Astrocyte (in vitro differentiated cells and primary cell): ENCODE results near the gene PRKX. TPM values are rescaled to one million over a fixed set of nuclear protein-coding genes. Genes with fewer than 3 reads are reported as not detected.
"Not testable (repeated sequence)": the region's sequence is repeated elsewhere in the genome, so short reads cannot be mapped to it uniquely, and the experiment has no call there.

Experiments
- DNase-seq: peaks from one replicate; pipeline ENCODE4 v3.0.0-alpha.2; 2010; ENCODE audit warnings: low read depth
- FAIRE-seq: peaks from 2 replicates; lab custom pipeline; 2011; peaks lifted over from hg19 to GRCh38; lab: Jason Lieb, UNC
- H2AFZ ChIP-seq: 2 replicates; pipeline ENCODE4 v1.6.0; 2012; ENCODE audit warnings: low read depth, low read length, inconsistent platforms
- H3K27ac ChIP-seq: 2 replicates; pipeline ENCODE4 v1.5.1; 2011; ENCODE audit warnings: low read depth, low read length, inconsistent platforms
- H3K27me3 ChIP-seq: 2 replicates; pipeline ENCODE4 v1.6.0; 2011; ENCODE audit warnings: low read length, inconsistent platforms; ENCODE audit not compliant: insufficient read depth
- H3K36me3 ChIP-seq: 2 replicates; pipeline ENCODE4 v1.5.1; 2011; ENCODE audit warnings: low read length, inconsistent platforms; ENCODE audit not compliant: insufficient read depth
- H3K4me1 ChIP-seq: 2 replicates; pipeline ENCODE4 v1.5.1; 2011; ENCODE audit warnings: low read length, inconsistent platforms; ENCODE audit not compliant: insufficient read depth
- H3K4me2 ChIP-seq: 2 replicates; pipeline ENCODE4 v1.6.0; 2012; ENCODE audit warnings: low read length, inconsistent platforms
- H3K4me3 ChIP-seq: 2 replicates; pipeline ENCODE4 v1.5.1; 2011; ENCODE audit warnings: low read depth, mild to moderate bottlenecking, low read length, inconsistent platforms; ENCODE audit not compliant: insufficient read depth
- H3K79me2 ChIP-seq: 2 replicates; pipeline ENCODE4 v1.6.0; 2012; ENCODE audit warnings: mild to moderate bottlenecking, low read length, inconsistent platforms; ENCODE audit not compliant: insufficient read depth
- H3K9ac ChIP-seq: 2 replicates; pipeline ENCODE4 v1.6.0; 2012; ENCODE audit warnings: mild to moderate bottlenecking, low read length, inconsistent platforms
- H3K9me3 ChIP-seq: 2 replicates; pipeline ENCODE4 v1.5.1; 2012; ENCODE audit warnings: low read depth, mild to moderate bottlenecking, low read length, inconsistent platforms; ENCODE audit not compliant: insufficient read depth
- H4K20me1 ChIP-seq: 2 replicates; pipeline ENCODE4 v1.6.0; 2012; ENCODE audit warnings: low read length, inconsistent platforms; ENCODE audit not compliant: insufficient read depth
- H3K27ac Mint-ChIP-seq: one replicate; pipeline ENCODE4 v1.8.0; 2021; ENCODE audit warnings: mild to moderate bottlenecking, mixed read lengths; ENCODE audit not compliant: unreplicated experiment
- H3K27me3 Mint-ChIP-seq: one replicate; pipeline ENCODE4 v1.8.0; 2021; ENCODE audit warnings: low read depth, mixed read lengths; ENCODE audit not compliant: unreplicated experiment
- H3K36me3 Mint-ChIP-seq: one replicate; pipeline ENCODE4 v1.8.0; 2021; ENCODE audit warnings: low read depth, mixed read lengths; ENCODE audit not compliant: unreplicated experiment
- H3K4me1 Mint-ChIP-seq: one replicate; pipeline ENCODE4 v1.8.0; 2021; ENCODE audit warnings: low read depth, mixed read lengths; ENCODE audit not compliant: unreplicated experiment
- H3K4me3 Mint-ChIP-seq: one replicate; pipeline ENCODE4 v1.8.0; 2021; ENCODE audit warnings: mild to moderate bottlenecking, moderate library complexity, mixed read lengths; ENCODE audit not compliant: unreplicated experiment
- H3K9me3 Mint-ChIP-seq: one replicate; pipeline ENCODE4 v1.8.0; 2021; ENCODE audit warnings: mild to moderate bottlenecking, mixed read lengths; ENCODE audit not compliant: unreplicated experiment
- EZH2 ChIP-seq: IDR thresholded peaks from 2 replicates; pipeline ENCODE4 v1.6.1; 2012; ENCODE audit warnings: mild to moderate bottlenecking, low read length, inconsistent platforms; ENCODE audit not compliant: insufficient read depth
- total RNA-seq: library from RNA; stranded (reverse); gene quantifications from 2 replicates; pipeline ENCODE4 v1.2.1, GENCODE V29; 2021
- TF ChIP-seq, protein P1 (sequence below): IDR thresholded peaks from 2 replicates; pipeline ENCODE4 v1.5.1; 2011; ENCODE audit warnings: low read depth, mild to moderate bottlenecking, inconsistent platforms, low read length, moderate library complexity; ENCODE audit not compliant: insufficient read depth

PRKX gene
- total RNA-seq, 1 donor from 2014 or later: 27.3 TPM

DNA sequence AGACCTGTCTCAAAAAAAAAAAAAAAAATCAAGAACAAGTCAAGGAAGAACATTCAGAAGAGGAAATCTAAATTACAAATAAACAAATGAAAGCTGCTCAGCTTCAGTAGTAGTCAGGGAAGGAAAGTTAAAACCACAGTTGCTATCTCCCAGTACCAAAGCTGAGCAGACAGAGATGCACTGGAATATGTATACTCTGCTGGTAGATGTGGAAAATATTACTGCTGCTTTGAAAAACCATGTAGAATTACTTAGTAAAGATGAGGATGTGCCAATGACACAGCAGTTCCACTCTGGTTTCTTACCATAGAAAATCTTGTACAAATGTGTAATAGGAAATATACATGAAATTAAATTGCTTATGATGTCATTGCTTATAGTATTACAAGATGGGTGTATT, 25.1 kb upstream of the PRKX start:
- no peak overlapping the region for H2AFZ ChIP-seq
- H3K4me1 ChIP-seq: no peaks in the 10 kb centered on the region
- H4K20me1 ChIP-seq: no peaks in the 10 kb centered on the region
- H3K4me3 Mint-ChIP-seq: no peak overlapping the region
- FAIRE-seq (no peak), DNase-seq (no peak)
- no peak overlapping the region for H3K4me2 ChIP-seq
- H3K79me2 ChIP-seq: no peaks in the 10 kb centered on the region
- H3K27ac Mint-ChIP-seq: no peak overlapping the region
- TF ChIP-seq EZH2: no peak
- TF ChIP-seq, protein P1, sequence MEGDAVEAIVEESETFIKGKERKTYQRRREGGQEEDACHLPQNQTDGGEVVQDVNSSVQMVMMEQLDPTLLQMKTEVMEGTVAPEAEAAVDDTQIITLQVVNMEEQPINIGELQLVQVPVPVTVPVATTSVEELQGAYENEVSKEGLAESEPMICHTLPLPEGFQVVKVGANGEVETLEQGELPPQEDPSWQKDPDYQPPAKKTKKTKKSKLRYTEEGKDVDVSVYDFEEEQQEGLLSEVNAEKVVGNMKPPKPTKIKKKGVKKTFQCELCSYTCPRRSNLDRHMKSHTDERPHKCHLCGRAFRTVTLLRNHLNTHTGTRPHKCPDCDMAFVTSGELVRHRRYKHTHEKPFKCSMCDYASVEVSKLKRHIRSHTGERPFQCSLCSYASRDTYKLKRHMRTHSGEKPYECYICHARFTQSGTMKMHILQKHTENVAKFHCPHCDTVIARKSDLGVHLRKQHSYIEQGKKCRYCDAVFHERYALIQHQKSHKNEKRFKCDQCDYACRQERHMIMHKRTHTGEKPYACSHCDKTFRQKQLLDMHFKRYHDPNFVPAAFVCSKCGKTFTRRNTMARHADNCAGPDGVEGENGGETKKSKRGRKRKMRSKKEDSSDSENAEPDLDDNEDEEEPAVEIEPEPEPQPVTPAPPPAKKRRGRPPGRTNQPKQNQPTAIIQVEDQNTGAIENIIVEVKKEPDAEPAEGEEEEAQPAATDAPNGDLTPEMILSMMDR: no peak
- H3K4me1 Mint-ChIP-seq: no peaks in the 10 kb centered on the region
- H3K36me3 Mint-ChIP-seq: no peaks in the 10 kb centered on the region
- no peak overlapping the region for H3K4me3 ChIP-seq
- H3K9me3 ChIP-seq: no peaks in the 10 kb centered on the region
- H3K36me3 ChIP-seq: no peaks in the 10 kb centered on the region
- no peaks in the 10 kb centered on the region for H3K27me3 ChIP-seq
- H3K27ac ChIP-seq: no peak overlapping the region
- no peak overlapping the region for H3K9ac ChIP-seq
- no peaks in the 10 kb centered on the region for H3K9me3 Mint-ChIP-seq
- H3K27me3 Mint-ChIP-seq: no peaks in the 10 kb centered on the region

DNA sequence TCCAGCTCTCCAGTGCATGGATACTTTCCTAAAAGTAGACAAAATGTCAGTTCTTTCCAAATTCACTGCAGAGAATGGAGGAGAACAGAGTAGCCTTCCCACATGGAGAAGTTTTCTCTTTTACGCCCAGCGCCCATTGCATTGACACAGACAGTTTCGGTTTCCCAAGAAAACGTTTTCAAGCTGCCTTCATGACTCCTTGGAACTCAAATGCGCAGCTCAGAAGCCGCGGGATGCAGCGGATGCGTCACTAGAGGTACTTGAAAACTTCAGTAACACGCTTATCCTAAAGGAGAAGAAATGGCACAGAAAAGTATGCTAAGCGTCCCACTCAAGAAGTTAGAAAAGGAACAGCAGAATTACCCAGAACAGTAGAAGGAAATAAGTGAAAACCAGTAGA, 23.1 kb upstream of the PRKX start:
- H3K4me3 ChIP-seq, H3K27ac Mint-ChIP-seq, H3K4me1 Mint-ChIP-seq, H3K4me1 ChIP-seq, H2AFZ ChIP-seq, H3K36me3 ChIP-seq, H3K27ac ChIP-seq, H3K9ac ChIP-seq, H3K9me3 ChIP-seq, H4K20me1 ChIP-seq, H3K27me3 ChIP-seq, H3K4me3 Mint-ChIP-seq, H3K9me3 Mint-ChIP-seq, DNase-seq, H3K4me2 ChIP-seq, H3K36me3 Mint-ChIP-seq, H3K27me3 Mint-ChIP-seq, H3K79me2 ChIP-seq, FAIRE-seq: not testable (repeated sequence)

DNA sequence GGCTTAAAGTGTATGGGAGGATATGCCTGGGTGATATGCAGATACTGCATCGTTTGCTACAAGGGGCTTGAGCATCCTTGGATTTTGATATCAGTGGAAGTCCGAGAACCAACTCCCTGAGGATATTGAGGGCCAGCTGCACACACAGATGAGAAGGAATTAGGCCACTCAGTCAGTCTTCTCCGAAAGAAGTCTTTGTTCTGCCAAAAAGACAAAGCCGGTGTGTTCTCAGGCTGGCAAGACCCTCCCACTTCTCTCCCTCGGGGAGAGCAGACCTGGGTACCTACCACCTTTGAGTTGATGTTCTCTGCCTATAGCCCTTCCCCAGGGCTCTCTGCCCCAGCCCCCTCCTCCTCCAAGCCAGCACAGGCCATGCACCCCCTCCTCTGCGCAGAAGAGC, 22.4 kb upstream of the PRKX start:
- peak; percentile 62 for FAIRE-seq
- not testable (repeated sequence) for H3K36me3 Mint-ChIP-seq, DNase-seq, H3K27ac Mint-ChIP-seq, H3K9ac ChIP-seq, H4K20me1 ChIP-seq, H3K4me3 ChIP-seq, H3K4me2 ChIP-seq, H3K9me3 Mint-ChIP-seq, H2AFZ ChIP-seq, H3K27me3 Mint-ChIP-seq, H3K27me3 ChIP-seq, H3K79me2 ChIP-seq, H3K4me1 Mint-ChIP-seq, H3K27ac ChIP-seq, H3K4me1 ChIP-seq, H3K4me3 Mint-ChIP-seq, H3K36me3 ChIP-seq, H3K9me3 ChIP-seq

DNA sequence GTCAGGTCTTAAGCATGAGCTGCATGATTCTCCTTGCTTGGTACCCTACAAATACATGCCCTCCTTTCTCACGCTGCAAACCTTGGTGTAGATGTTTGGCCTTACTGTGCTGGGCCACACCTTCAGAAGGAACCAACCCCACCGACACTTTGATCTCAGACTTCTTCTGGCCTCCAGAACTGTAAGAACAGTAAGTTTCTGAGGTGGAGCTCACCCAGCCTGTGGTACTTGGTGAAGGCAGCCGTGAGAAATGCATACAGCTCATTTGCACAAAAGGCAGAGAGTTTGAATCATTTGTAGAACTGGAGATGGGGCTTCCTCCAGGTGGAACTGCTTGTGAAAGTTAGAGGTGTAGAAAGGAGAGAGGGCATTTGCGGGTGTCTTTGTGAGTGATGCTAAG, 21.0 kb upstream of the PRKX start:
- not testable (repeated sequence) for H3K4me1 ChIP-seq, H3K4me2 ChIP-seq, H3K9ac ChIP-seq, H3K4me3 ChIP-seq, H2AFZ ChIP-seq, H3K9me3 ChIP-seq, H4K20me1 ChIP-seq, DNase-seq, H3K4me3 Mint-ChIP-seq, H3K4me1 Mint-ChIP-seq, H3K27me3 ChIP-seq, H3K9me3 Mint-ChIP-seq, H3K36me3 ChIP-seq, H3K36me3 Mint-ChIP-seq, H3K27ac ChIP-seq, H3K27ac Mint-ChIP-seq, H3K27me3 Mint-ChIP-seq, H3K79me2 ChIP-seq
- FAIRE-seq: peak; percentile 58
